ENCODE measurements around the gene NRIP2.

The NRIP2 gene

GRCh38 chr12:2805143-2805520, 29.7 kb downstream of the NRIP2 start:
- no peak overlapping the region for H3K4me3 Mint-ChIP-seq
- H3K27me3 Mint-ChIP-seq (ENCODE audit: low read depth): no peaks in the 10 kb centered on the region
- H3K36me3 Mint-ChIP-seq (ENCODE audit: low read depth): peaks cover 33% of the 10 kb centered on the region
- H3K9me3 Mint-ChIP-seq: no peaks in the 10 kb centered on the region
- peaks cover 2% of the 10 kb centered on the region for H3K4me1 Mint-ChIP-seq (ENCODE audit: low read depth)
- H3K27ac Mint-ChIP-seq: no peak overlapping the region

GRCh38 chr12:2804393-2805142, 30.3 kb downstream of the NRIP2 start:
- no peak overlapping the region for H3K27ac Mint-ChIP-seq
- H3K9me3 Mint-ChIP-seq: no peaks in the 10 kb centered on the region
- no peaks in the 10 kb centered on the region for H3K27me3 Mint-ChIP-seq (ENCODE audit: low read depth)
- no peak overlapping the region for H3K4me3 Mint-ChIP-seq
- H3K4me1 Mint-ChIP-seq (ENCODE audit: low read depth): peaks cover 2% of the 10 kb centered on the region
- H3K36me3 Mint-ChIP-seq (ENCODE audit: low read depth): peaks cover 36% of the 10 kb centered on the region

GRCh38 chr12:2803635-2804392, 31.0 kb downstream of the NRIP2 start:
- H3K4me3 Mint-ChIP-seq: no peak overlapping the region
- H3K27ac Mint-ChIP-seq: no peak overlapping the region
- H3K27me3 Mint-ChIP-seq (ENCODE audit: low read depth): no peaks in the 10 kb centered on the region
- no peaks in the 10 kb centered on the region for H3K9me3 Mint-ChIP-seq
- peaks cover 4% of the 10 kb centered on the region for H3K4me1 Mint-ChIP-seq (ENCODE audit: low read depth)
- peaks cover 43% of the 10 kb centered on the region for H3K36me3 Mint-ChIP-seq (ENCODE audit: low read depth)

GRCh38 chr12:2801044-2801783, 33.6 kb downstream of the NRIP2 start:
- Mint-ChIP-seq H3K4me3 (no peak overlapping the region), H3K9me3 (no peaks in the 10 kb centered on the region), H3K27ac (no peak overlapping the region), H3K36me3 (ENCODE audit: low read depth) (peaks cover 52% of the 10 kb centered on the region), H3K27me3 (ENCODE audit: low read depth) (no peaks in the 10 kb centered on the region), H3K4me1 (ENCODE audit: low read depth) (peaks cover 15% of the 10 kb centered on the region)

GRCh38 chr12:2800046-2800570, 34.7 kb downstream of the NRIP2 start:
- Mint-ChIP-seq H3K36me3 (ENCODE audit: low read depth) (peaks cover 50% of the 10 kb centered on the region), H3K27me3 (ENCODE audit: low read depth) (no peaks in the 10 kb centered on the region), H3K27ac (peak overlapping the region; percentile 16), H3K9me3 (no peaks in the 10 kb centered on the region), H3K4me1 (ENCODE audit: low read depth) (peaks cover 16% of the 10 kb centered on the region), H3K4me3 (no peak overlapping the region)

GRCh38 chr12:2797721-2798418, 37.0 kb downstream of the NRIP2 start:
- no peaks in the 10 kb centered on the region for H3K9me3 Mint-ChIP-seq
- H3K4me1 Mint-ChIP-seq (ENCODE audit: low read depth): peaks cover 16% of the 10 kb centered on the region
- no peak overlapping the region for H3K4me3 Mint-ChIP-seq
- H3K27me3 Mint-ChIP-seq (ENCODE audit: low read depth): peaks cover 12% of the 10 kb centered on the region
- H3K36me3 Mint-ChIP-seq (ENCODE audit: low read depth): peaks cover 36% of the 10 kb centered on the region
- no peak overlapping the region for H3K27ac Mint-ChIP-seq

GRCh38 chr12:2796187-2796666, 38.6 kb downstream of the NRIP2 start:
- H3K9me3 Mint-ChIP-seq: no peaks in the 10 kb centered on the region
- peaks cover 19% of the 10 kb centered on the region for H3K27me3 Mint-ChIP-seq (ENCODE audit: low read depth)
- H3K27ac Mint-ChIP-seq: peak overlapping the region; percentile 85
- H3K36me3 Mint-ChIP-seq (ENCODE audit: low read depth): peaks cover 29% of the 10 kb centered on the region
- H3K4me3 Mint-ChIP-seq: peak overlapping the region; percentile 93
- peaks cover 16% of the 10 kb centered on the region for H3K4me1 Mint-ChIP-seq (ENCODE audit: low read depth)

GRCh38 chr12:2795291-2796186, 39.3 kb downstream of the NRIP2 start:
- Mint-ChIP-seq H3K9me3 (no peaks in the 10 kb centered on the region), H3K36me3 (ENCODE audit: low read depth) (peaks cover 25% of the 10 kb centered on the region), H3K27ac (peak overlapping the region; percentile 85), H3K4me1 (ENCODE audit: low read depth) (peaks cover 16% of the 10 kb centered on the region), H3K27me3 (ENCODE audit: low read depth) (peaks cover 19% of the 10 kb centered on the region), H3K4me3 (peak overlapping the region; percentile 93)

GRCh38 chr12:2794736-2795289, 40.0 kb downstream of the NRIP2 start, which contains the start of gene FKBP4:
TSS of gene FKBP4 (plus strand) at chr12:2794970. CDS start at chr12:2795140, 170 bp downstream.
- Mint-ChIP-seq H3K36me3 (ENCODE audit: low read depth) (peaks cover 19% of the 10 kb centered on the region), H3K4me3 (peak within 1 kb of the TSS; percentile 93), H3K4me1 (ENCODE audit: low read depth) (peaks cover 16% of the 10 kb centered on the region), H3K27me3 (ENCODE audit: low read depth) (peaks cover 19% of the 10 kb centered on the region), H3K9me3 (no peaks in the 10 kb centered on the region), H3K27ac (peak within 1 kb of the TSS; percentile 45)

- Mint-ChIP-seq H3K4me1 (ENCODE audit: low read depth) (peaks cover 16% of the 10 kb centered on the region), H3K36me3 (ENCODE audit: low read depth) (peaks cover 14% of the 10 kb centered on the region), H3K27me3 (ENCODE audit: low read depth) (peaks cover 19% of the 10 kb centered on the region), H3K4me3 (peak overlapping the region; percentile 77), H3K9me3 (no peaks in the 10 kb centered on the region), H3K27ac (no peak overlapping the region)
Measured at GRCh38 chr12:2794191-2794735, 40.6 kb downstream of the NRIP2 start.

GRCh38 chr12:2793561-2793960, 41.3 kb downstream of the NRIP2 start:
- Mint-ChIP-seq H3K27ac (no peak overlapping the region), H3K9me3 (no peaks in the 10 kb centered on the region), H3K4me3 (peak overlapping the region; percentile 77), H3K27me3 (ENCODE audit: low read depth) (peaks cover 19% of the 10 kb centered on the region), H3K36me3 (ENCODE audit: low read depth) (peaks cover 7% of the 10 kb centered on the region), H3K4me1 (ENCODE audit: low read depth) (peaks cover 13% of the 10 kb centered on the region)

GRCh38 chr12:2792671-2793500, 41.9 kb downstream of the NRIP2 start:
- no peak overlapping the region for H3K27ac Mint-ChIP-seq
- H3K27me3 Mint-ChIP-seq (ENCODE audit: low read depth): peaks cover 25% of the 10 kb centered on the region
- H3K4me1 Mint-ChIP-seq (ENCODE audit: low read depth): peaks cover 13% of the 10 kb centered on the region
- peaks cover 5% of the 10 kb centered on the region for H3K36me3 Mint-ChIP-seq (ENCODE audit: low read depth)
- H3K4me3 Mint-ChIP-seq: no peak overlapping the region
- no peaks in the 10 kb centered on the region for H3K9me3 Mint-ChIP-seq
